Measurements from ENCODE around the gene IGFBP1. TPM values are rescaled to one million over a fixed set of nuclear protein-coding genes. Genes with fewer than 3 reads are reported as not detected.
"Not testable (repeated sequence)": the region's sequence is repeated elsewhere in the genome, so short reads cannot be mapped to it uniquely, and the experiment has no call there.

The IGFBP1 gene
- total RNA-seq (2014; rRNA removed; shearing (Covaris generic); ENCODE audit: low replicate concordance), result 0.20 and 1.8 TPM in 2 replicates

DNA sequence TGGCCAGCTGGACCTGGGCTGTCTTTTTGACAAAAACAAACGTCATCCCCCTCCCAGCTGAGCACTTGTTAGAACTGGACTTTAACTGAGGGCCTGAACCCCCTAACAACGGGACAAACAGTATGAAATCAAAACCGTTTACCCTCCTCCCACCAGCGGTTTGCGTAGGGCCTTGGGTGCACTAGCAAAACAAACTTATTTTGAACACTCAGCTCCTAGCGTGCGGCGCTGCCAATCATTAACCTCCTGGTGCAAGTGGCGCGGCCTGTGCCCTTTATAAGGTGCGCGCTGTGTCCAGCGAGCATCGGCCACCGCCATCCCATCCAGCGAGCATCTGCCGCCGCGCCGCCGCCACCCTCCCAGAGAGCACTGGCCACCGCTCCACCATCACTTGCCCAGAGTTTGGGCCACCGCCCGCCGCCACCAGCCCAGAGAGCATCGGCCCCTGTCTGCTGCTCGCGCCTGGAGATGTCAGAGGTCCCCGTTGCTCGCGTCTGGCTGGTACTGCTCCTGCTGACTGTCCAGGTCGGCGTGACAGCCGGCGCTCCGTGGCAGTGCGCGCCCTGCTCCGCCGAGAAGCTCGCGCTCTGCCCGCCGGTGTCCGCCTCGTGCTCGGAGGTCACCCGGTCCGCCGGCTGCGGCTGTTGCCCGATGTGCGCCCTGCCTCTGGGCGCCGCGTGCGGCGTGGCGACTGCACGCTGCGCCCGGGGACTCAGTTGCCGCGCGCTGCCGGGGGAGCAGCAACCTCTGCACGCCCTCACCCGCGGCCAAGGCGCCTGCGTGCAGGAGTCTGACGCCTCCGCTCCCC, at the start of gene IGFBP1:
TSS of gene IGFBP1 (plus strand) at position 304 of the 808 bp plus-strand sequence. CDS start at position 469, 165 bp downstream.
- in situ Hi-C loops (cut with HindIII; ENCODE audit: low pct_unique_long_range_greater_than_20kb, low sequenced_read_pairs), result no loop called here

DNA sequence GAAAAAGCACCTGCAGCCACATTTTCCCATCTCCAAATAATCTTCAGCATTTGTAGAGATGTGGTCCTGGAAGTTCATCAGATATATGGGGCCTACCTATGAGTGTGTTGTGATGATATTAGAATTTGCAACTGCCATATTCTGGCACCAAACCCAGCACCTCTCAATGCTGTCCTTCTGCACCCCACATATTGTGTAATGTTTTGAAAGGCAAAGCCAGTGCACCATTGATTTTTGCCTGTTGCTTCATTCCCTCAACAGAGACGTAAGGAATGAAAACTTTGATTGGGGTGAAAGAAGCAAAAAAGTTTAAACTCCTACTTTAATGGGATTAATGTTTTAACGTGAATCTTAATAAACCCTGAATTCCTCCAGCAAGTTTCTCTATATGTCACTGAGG, 49.4 kb upstream of the IGFBP1 start:
- in situ Hi-C loops (cut with HindIII; ENCODE audit: low pct_unique_long_range_greater_than_20kb, low sequenced_read_pairs); DNase-seq (ENCODE audit: low read depth): not testable (repeated sequence)

More for the DNA sequence above, at the start of gene IGFBP1:
- peak; percentile 26 for DNase-seq (ENCODE audit: low read depth)

DNA sequence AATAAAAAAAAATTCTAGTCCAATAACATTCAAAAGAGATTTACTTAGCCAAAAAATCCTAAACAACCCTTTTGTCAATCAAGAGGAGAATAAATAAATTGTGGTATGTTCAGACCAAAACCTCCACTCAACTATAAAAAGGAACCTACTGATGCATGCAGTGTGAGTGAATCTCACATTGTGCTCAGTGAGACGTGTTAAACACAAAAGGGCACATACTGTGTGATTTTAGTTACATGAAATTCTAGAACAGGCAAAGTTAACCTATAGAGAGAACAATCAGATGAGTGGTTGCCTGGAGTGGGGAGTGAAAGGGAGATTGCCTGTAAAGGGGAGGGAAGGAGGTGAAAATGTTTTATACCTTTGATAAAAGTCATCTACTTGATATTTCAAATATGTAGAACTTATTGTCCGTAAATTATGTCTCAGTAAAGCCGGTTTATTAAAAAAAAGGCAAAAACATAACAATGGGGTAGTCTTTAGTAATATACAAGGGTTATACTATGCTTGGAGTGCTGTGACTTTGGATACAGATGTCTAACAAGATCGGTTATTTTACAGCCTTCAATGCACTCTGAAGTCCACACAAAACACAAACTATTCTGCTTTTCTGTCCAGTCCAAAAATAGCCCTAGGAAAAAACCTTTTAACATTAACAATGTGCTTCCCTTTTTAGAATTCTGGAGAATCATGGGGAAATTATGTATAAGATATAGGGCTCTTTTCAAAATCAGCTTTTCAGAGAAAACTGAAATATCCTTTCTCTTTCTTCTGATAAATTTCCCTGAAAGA, 46.2 kb upstream of the IGFBP1 start:
- in situ Hi-C loops (cut with HindIII; ENCODE audit: low pct_unique_long_range_greater_than_20kb, low sequenced_read_pairs), result not testable (repeated sequence)
- peak; percentile 12 for DNase-seq (ENCODE audit: low read depth)

DNA sequence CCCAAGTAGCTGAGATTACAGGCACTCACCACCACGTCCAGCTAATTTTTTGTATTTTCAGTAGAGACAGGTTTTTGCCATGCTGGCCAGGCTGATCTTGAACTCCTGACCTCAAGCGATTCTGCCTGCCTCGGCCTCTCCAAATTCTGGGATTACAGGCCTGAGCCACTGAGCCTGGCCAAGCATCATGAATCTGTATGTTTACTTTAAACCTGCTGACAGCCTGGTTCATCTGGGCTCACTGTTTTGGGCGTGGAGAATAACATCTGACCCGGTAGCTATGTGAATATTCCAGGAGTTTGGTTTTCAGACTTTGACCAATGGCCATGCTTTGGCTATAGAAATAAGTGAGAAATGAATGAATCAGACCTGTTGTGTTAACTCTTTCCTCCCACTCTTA, 41.8 kb upstream of the IGFBP1 start:
- in situ Hi-C loops (cut with HindIII; ENCODE audit: low pct_unique_long_range_greater_than_20kb, low sequenced_read_pairs), result not testable (repeated sequence)
- DNase-seq (ENCODE audit: low read depth), result peak; percentile 67

DNA sequence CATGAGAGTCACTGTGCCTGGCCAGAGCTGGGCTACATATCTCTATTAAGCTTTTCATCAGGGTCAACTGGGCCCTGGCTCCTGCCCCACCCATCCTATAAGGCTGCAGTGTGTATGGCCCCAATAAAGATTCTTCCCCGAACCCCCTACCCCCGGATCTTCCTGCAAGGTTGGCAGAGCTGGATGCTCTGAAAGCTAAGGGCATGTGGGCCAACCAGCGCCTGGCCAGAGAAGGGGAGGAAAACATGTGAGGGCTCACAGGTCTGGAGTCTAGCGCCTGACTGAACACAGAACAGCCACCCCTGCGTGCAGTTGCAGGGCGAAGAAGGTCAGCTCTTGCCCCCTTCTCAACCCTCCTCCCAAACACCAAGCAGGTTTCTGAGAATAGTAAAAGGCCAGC, 39.6 kb upstream of the IGFBP1 start:
- in situ Hi-C loops (cut with HindIII; ENCODE audit: low pct_unique_long_range_greater_than_20kb, low sequenced_read_pairs); DNase-seq (ENCODE audit: low read depth): not testable (repeated sequence)

DNA sequence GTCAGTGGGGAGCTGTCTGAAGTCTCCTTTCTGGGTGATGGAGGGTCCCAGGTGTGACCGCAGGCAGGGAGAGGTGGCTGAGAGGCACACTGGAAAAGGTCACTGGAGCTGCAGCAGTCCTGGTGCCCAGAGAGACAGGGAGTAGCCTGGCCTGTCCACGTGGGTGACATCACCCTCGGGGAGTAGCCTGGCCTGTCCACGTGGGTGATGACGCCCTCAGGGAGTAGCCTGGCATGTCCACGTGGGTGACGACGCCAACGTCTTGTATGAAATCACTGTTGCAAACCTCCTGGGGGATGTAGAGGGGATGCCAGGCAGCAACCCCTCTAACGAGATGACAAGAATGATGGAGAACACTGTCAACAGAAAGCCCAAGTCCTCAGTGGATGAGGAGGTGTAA, 35.3 kb upstream of the IGFBP1 start:
- DNase-seq (ENCODE audit: low read depth), result peak; percentile 57
- in situ Hi-C loops (cut with HindIII; ENCODE audit: low pct_unique_long_range_greater_than_20kb, low sequenced_read_pairs), result not testable (repeated sequence)

DNA sequence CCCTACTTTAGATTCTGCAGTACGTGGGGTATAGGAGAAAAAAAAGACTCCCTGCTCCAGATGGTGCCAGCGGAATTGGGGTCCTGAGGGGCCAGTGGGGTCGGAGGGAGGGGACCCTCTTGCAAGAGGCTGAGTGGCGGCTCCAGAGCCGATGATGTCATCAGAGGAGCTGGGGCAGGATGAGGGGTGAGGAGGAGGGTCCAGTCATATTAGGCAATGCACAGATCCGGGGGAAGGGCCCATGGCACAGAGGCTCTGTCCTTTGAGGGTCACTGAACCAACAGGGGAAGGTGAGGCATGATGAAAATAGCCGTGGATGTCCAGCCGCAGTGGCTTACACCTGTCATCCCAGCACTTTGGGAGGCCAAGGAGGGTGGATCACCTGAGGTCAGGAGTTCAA, 34.8 kb upstream of the IGFBP1 start:
- in situ Hi-C loops (cut with HindIII; ENCODE audit: low pct_unique_long_range_greater_than_20kb, low sequenced_read_pairs); DNase-seq (ENCODE audit: low read depth): not testable (repeated sequence)

DNA sequence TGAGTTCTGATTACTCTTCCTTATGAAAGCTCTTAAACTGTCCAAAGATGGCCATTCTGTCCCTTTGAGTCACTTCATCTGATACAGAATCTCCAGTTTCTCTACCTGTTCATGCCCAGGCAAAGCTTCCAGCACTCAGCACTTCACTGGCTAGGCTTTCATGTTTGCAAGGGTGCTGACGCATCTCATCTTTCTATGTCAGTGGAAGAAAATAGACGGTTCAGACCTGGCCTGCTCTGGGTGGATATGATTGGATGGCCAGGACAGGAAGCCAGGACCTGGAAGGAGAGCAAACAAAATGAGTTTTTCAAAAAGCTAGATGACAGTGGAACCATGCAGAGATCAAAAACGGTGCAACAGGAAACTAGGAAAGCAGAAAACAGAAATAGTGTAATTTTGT, 32.6 kb upstream of the IGFBP1 start:
- in situ Hi-C loops (cut with HindIII; ENCODE audit: low pct_unique_long_range_greater_than_20kb, low sequenced_read_pairs); DNase-seq (ENCODE audit: low read depth): not testable (repeated sequence)

DNA sequence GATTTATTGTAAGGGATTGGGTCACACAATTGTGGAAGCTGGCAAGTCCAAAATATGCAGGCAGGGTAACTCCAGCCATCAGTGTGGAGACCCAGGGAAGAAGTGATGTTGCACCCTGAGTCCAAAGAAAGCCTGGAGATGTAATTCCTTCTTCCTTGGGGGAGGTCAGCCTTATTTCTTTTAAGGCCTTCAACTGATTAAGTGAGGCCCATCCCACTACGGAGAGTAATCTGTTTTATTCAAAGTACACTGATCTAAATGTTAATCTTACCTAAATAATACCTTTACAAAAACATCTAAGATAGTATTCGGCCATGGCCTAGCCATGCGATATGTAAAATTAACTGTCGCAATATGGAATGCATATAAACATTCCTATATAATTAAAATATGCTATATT, 31.4 kb upstream of the IGFBP1 start:
- in situ Hi-C loops (cut with HindIII; ENCODE audit: low pct_unique_long_range_greater_than_20kb, low sequenced_read_pairs); DNase-seq (ENCODE audit: low read depth): not testable (repeated sequence)

DNA sequence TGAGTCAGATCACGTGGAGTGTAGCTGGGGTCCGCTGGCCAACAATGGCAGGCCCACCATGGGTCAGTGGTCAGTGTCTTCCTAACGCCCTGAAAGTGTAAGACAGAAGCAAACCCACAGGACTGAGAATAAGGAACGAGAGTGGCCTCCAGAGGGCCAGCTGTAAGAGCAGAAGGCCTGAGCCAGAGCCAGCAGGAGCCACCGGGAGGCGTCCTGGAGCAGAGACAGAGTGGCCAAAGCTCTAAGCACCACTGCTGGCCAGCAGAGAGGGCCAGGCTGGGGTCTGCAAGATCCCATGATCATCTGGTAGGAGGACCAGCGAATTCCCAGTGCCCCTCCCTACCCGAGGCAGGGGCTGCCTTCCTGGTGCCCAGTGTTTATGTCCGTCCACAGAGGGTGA, 24.6 kb upstream of the IGFBP1 start:
- no peak for DNase-seq (ENCODE audit: low read depth)
- in situ Hi-C loops (cut with HindIII; ENCODE audit: low pct_unique_long_range_greater_than_20kb, low sequenced_read_pairs), result no loop called here

DNA sequence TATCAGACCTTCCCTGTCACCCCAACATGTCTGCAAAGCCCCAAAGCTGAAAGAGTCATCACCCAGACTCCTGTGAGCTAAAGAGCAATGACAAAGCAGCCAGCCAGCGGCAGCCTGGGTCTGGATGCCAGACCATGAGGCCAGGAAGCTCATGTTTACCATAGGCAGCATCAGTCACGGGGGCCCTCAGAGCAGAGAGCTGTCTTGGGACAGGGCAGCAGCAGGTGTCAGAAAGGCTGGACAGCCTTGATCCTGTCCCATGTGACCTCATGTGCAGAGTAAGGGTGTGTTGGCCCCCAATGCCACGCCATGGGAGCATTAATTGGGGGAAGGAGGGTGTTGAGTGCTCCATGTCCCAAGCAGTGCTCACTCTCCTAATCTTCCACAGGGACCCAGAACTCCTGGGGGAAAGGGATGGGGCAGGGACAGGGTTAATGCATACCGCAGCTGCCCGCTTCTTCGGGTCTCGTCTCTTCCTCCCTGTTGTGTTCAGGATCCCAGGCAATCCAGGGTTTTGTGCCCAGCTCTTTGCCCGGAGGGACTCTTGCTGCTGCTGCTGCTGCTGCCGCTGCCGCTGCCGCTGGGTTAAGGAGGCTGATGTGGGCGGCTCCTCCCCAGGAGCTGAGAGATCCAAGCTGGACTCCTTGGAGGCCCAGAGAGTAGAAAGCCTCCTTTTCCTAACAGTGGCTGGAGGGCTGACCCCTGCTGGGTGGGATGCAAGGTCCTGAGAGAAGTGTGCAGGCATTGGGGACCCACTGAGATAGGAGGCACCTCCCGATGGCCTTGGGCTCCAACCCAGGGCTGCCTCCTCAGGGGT, 22.5 kb upstream of the IGFBP1 start:
- in situ Hi-C loops (cut with HindIII; ENCODE audit: low pct_unique_long_range_greater_than_20kb, low sequenced_read_pairs), result no loop called here
- no peak for DNase-seq (ENCODE audit: low read depth)

DNA sequence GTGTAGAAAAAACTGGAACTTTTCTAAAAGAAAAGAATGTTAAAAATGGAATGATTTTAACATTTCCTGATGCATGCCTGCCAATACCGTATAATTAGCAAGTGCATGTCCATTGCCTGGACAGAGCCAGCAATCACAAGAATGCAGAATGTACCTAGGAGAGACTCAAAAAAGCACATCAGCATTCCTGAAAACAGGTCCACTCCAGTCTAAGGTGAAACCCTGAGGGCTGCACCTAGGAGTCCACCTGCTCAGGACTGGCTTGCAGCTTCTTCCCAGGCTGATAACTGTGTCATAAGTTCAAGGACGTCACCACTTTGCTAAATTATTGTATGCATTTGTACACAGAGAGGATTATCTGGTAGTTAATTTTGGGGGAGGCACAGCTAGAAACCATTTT, 20.8 kb upstream of the IGFBP1 start:
- in situ Hi-C loops (cut with HindIII; ENCODE audit: low pct_unique_long_range_greater_than_20kb, low sequenced_read_pairs), result no loop called here
- no peak for DNase-seq (ENCODE audit: low read depth)

DNA sequence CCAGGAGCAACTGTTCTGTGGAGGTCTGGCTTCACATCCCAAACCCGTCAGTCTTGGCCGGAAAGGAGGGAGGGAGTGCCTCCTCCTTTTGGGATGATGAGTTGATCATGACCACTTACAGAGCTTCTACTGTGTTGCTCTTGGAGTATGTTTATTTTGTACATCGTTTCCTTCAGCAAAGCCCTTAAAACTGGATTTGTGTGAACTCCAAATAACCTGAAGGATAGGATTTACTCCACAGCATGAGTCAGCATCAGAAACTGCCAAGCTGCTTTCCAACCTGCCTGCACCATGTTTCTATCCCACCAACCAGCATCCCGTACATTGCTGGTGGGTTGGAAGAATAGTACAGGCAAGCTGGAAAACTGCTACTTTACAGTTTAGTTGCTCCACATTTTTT, 18.9 kb upstream of the IGFBP1 start:
- in situ Hi-C loops (cut with HindIII; ENCODE audit: low pct_unique_long_range_greater_than_20kb, low sequenced_read_pairs), result no loop called here
- DNase-seq (ENCODE audit: low read depth), result peak; percentile 38

DNA sequence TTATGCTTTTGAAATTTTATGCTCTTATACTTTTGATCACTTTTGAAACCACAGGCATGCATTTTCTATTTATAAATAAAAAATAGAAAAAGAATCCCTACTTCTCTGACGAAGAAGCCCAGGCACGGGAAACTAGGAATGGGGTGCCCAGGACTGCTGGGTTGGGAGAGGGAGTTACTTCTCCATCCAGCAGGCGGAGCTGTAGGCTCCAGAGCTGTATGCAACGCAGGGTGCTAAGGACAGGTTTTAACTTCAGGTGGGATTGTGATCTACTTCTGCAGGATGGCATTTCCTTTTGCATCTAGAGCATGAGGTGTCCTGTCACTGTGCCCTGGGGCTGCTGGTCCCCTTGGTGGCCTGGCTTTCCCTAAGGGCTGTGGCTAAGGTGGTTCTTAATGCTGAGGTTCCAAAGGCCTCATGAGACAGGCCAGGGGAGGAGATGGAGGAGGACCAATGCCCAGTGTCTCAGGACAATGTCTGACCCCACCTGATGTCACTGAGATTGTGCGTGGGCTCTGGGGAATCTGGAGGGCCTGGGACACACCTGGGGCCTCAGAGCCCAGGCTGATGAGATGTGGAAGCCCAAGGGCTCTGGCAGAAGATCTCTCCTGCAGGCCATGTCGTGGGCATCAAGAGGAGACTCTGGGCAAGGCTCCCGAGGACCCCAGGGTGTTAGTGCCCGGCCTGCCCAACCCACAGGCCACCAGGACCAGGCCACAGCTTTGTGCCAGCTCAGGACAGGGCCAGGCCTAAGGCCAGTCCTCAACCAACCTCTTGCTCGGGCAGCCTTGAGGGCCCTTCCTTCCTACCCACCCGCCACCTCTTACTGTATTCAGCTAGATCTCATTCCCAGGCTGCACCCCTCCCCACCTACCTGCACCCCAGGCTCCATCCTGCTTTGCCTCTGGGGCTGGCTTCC, 15.9 kb upstream of the IGFBP1 start:
- no peak for DNase-seq (ENCODE audit: low read depth)

DNA sequence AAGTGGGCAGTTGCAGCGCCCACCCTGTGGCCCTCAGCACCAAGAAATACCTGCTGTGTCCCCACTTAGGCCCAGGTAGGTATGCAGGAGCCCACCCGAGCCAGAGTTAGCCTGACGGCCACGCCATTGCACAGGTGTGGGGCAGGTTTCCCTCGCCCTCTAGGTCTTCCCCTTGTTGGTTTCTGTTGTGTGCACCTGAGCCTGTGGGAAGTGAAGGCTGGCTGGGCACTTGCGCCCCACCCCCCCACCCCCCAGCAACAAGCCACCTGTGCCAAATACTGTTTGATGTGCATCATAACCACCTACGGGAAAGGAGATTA, 15.3 kb upstream of the IGFBP1 start, which contains the start of gene CCDC201:
TSS of gene CCDC201 (minus strand) at position 48 of the 320 bp plus-strand sequence. CDS start 75 bp downstream, outside the sequence.
- no peak for DNase-seq (ENCODE audit: low read depth)
- in situ Hi-C loops (cut with HindIII; ENCODE audit: low pct_unique_long_range_greater_than_20kb, low sequenced_read_pairs), result no loop called here

More for the DNA sequence above, 15.9 kb upstream of the IGFBP1 start:
- in situ Hi-C loops (cut with HindIII; ENCODE audit: low pct_unique_long_range_greater_than_20kb, low sequenced_read_pairs), result no loop called here

DNA sequence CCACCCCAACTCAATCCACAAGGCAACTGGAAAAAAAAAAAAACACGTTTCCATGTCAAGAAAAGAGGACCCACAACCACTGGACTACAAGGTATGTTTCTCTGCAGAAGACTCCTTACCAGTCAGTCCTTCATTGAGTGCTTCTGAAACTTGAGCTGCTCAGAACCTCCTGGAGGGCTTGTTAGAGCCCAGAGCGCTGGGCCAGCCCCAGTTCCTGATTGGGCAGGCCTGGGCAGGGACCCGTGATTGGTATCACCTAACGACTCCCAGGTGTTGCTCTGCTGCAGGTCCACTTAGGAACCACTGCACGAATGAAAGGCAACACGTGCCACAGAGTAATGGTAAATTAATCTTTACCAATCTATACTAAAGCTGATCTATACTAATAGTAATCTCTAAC, 14.9 kb upstream of the IGFBP1 start:
- DNase-seq (ENCODE audit: low read depth), result no peak
- in situ Hi-C loops (cut with HindIII; ENCODE audit: low pct_unique_long_range_greater_than_20kb, low sequenced_read_pairs), result no loop called here

DNA sequence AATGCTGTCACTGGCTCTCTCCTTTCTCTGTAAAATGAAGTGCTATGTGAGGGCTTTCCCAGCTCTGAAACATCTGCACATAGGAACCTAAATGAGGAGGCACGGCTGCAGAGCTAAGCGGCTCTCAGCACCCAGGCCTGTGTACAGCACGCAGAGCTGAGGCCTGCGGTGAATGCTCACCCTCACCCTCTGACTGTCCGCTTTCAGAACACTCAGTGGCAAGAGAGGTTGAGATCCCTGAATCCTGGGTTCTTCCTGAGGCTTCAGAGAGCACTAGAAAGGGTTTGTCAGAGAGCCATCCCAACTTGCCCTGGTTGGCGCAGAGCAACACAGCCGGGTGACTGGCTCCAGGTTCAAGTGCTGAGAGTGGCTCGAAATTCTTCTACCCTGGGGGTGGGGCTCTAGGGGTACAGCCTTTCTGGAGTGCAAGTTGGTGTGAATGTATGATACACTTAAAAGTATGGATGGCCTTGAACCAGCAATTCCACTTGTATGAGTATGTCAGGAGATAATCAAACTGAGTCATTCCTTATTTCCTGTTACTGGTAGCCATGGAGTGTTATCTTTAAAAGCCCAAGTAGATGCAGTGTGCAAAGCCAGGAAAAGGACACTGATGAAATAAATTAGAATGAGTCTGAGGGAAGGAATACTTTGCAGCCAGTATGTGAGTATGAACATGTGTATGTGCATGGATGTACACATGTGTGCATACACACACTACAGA, 13.7 kb upstream of the IGFBP1 start:
- DNase-seq (ENCODE audit: low read depth), result no peak
- in situ Hi-C loops (cut with HindIII; ENCODE audit: low pct_unique_long_range_greater_than_20kb, low sequenced_read_pairs), result no loop called here

All from Caki2 (cell line).